Inflammatory macrophage treated with lipopolysaccharide for 1 hour (primary cell): Measurements from ENCODE around the gene PCDHGA4.
A peak's percentile ranks its signal among the peaks of the same experiment; 100 is the strongest.
"Not testable (repeated sequence)": the region's sequence is repeated elsewhere in the genome, so short reads cannot be mapped to it uniquely, and the experiment has no call there.

ENCODE experiments used
- DNase-seq, 2 donors: peaks; one replicate each; pipeline ENCODE4 v3.0.0-alpha.2; 2020 to 2022

The PCDHGA4 gene

GRCh38 chr5:141354900-141355469 lies at the start of gene PCDHGA4:
Gene PCDHGA4, plus strand, starts transcription at chr5:141355021. Its CDS starts 87 bp downstream, at chr5:141355108.
- DNase-seq, result no peak

GRCh38 chr5:141306630-141307029 lies 48.2 kb upstream of the PCDHGA4 start:
- no peak for DNase-seq

- DNase-seq, result no peak
Observed at GRCh38 chr5:141313711-141314110, 41.1 kb upstream of the PCDHGA4 start.

GRCh38 chr5:141316963-141317362 lies 37.9 kb upstream of the PCDHGA4 start:
- DNase-seq, result not testable (repeated sequence)

- DNase-seq, result no peak
Observed at GRCh38 chr5:141319202-141319601, 35.6 kb upstream of the PCDHGA4 start.

- DNase-seq, result no peak
Observed at GRCh38 chr5:141319699-141320098, 35.1 kb upstream of the PCDHGA4 start.

GRCh38 chr5:141320225-141321169 lies 34.3 kb upstream of the PCDHGA4 start, which contains the start of gene TAF7:
Gene TAF7, minus strand, starts transcription at chr5:141320784. Its CDS starts 740 bp downstream, at chr5:141320044.
- DNase-seq, result peak; percentile 89 to 98

- DNase-seq, result no peak
Observed at GRCh38 chr5:141322261-141322660, 32.6 kb upstream of the PCDHGA4 start.

GRCh38 chr5:141326088-141326854 lies 28.6 kb upstream of the PCDHGA4 start:
- peak; percentile 22 to 44 for DNase-seq

- DNase-seq, result no peak
Observed at GRCh38 chr5:141328231-141328630, 26.6 kb upstream of the PCDHGA4 start.

GRCh38 chr5:141330299-141331080 lies 24.3 kb upstream of the PCDHGA4 start, which contains the start of gene PCDHGA1:
Gene PCDHGA1, plus strand, starts transcription at chr5:141330514.
- no peak for DNase-seq

- DNase-seq, result not testable (repeated sequence)
Observed at GRCh38 chr5:141332571-141332970, 22.2 kb upstream of the PCDHGA4 start.

- DNase-seq, result no peak
Observed at GRCh38 chr5:141338538-141339306, 16.1 kb upstream of the PCDHGA4 start, which contains the start of gene PCDHGA2. Gene PCDHGA2, plus strand, starts transcription at chr5:141338760.

- DNase-seq, result not testable (repeated sequence)
Observed at GRCh38 chr5:141340781-141341354, 14.0 kb upstream of the PCDHGA4 start.

- DNase-seq, result no peak
Observed at GRCh38 chr5:141342773-141343172, 12.0 kb upstream of the PCDHGA4 start.

- DNase-seq, result peak; percentile 9 to 10
Observed at GRCh38 chr5:141343242-141343952, 11.4 kb upstream of the PCDHGA4 start, which contains the start of gene PCDHGA3. Gene PCDHGA3, plus strand, starts transcription at chr5:141343829. Its CDS starts 205 bp downstream, at chr5:141344034.

- no peak for DNase-seq
Observed at GRCh38 chr5:141343953-141344463, 10.8 kb upstream of the PCDHGA4 start.

GRCh38 chr5:141345327-141345726 lies 9.5 kb upstream of the PCDHGA4 start:
- DNase-seq, result no peak

- not testable (repeated sequence) for DNase-seq
Observed at GRCh38 chr5:141346017-141346416, 8.8 kb upstream of the PCDHGA4 start.
